GM21423 (cell line): ENCODE results near the gene OR51S1.
"Not testable (repeated sequence)": the region's sequence is repeated elsewhere in the genome, so short reads cannot be mapped to it uniquely, and the experiment has no call there.

Source experiments
- ATAC-seq: cut with Tn5 transposase; IDR thresholded peaks from one replicate; pipeline ENCODE4 v1.9.1; 2021; ENCODE audit warnings: mild to moderate bottlenecking, moderate library complexity; ENCODE audit not compliant: unreplicated experiment

The OR51S1 gene

GRCh38 chr11:4808476-4808875, 40.5 kb downstream of the OR51S1 start:
- ATAC-seq = no peak

- no peak for ATAC-seq
These were observed 44.7 kb downstream of the OR51S1 start, which contains the start of gene OR52R1 for GRCh38 chr11:4804280-4804679. OR52R1 (minus strand) TSS chr11:4804380; CDS start chr11:4804380, 0 bp downstream.

GRCh38 chr11:4801316-4801715, 47.7 kb downstream of the OR51S1 start:
- ATAC-seq = not testable (repeated sequence)

DNA sequence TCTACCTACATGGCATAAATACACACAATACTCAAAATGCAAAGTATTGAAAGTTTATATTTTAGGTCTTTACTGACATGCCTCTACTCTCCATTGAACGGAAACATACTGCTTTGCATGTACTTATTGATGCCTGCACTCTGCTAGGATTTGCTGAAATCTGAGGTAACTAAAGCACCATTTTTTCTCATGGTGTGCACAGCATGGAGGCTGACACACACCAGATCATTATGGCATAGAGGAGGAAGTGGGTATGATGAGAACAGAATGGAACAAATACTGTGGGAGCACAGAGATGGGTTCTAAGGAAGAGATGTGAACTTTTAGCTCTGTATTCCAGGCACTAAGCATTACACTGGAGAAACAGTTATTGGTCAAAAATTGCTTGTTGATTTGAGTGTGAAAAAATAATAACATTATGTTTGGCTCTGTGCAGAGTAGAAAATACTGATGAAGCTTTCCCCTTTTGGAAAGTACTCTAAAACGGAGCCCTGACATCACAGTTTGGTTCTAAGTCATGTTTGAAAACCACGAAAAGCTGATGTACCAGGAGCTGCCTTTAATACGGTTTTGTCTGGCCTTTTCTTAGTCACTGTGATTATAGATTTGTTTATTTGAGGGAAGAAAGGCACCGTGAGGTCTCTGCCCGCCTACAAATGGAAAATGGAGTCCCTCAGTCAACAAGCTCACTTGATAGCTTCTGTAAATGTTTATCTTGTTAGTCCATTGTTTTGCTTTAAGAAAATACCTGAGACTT, 50.4 kb downstream of the OR51S1 start:
- ATAC-seq = no peak
